B cell (primary cell): Measurements from ENCODE around the gene SHB. TPM values are rescaled to one million over a fixed set of nuclear protein-coding genes. Genes with fewer than 3 reads are reported as not detected.
"Not testable (repeated sequence)": the region's sequence is repeated elsewhere in the genome, so short reads cannot be mapped to it uniquely, and the experiment has no call there.

ENCODE experiments used
- ATAC-seq: fragments of 200-7000 bp; cut with Tn5 transposase; one replicate; pipeline ENCODE4 v1.10.0; 2021; ENCODE audit warnings: low read depth, mild to moderate bottlenecking, moderate number of reproducible peaks, moderate library complexity
- CTCF ChIA-PET: fragments of 350-600 bp; sonication (Branson Sonifier 250); formaldehyde crosslinking; loops from one replicate; lab custom pipeline; 2021; ENCODE audit warnings: antibody characterized with exemption, inconsistent platforms; lab: Charles Lee
- POLR2A ChIA-PET: fragments of 350-600 bp; sonication (Branson Sonifier 250); formaldehyde crosslinking; loops from one replicate; lab custom pipeline; 2021; ENCODE audit warnings: antibody characterized with exemption; lab: Charles Lee
- DNase-seq: peaks from one replicate; pipeline ENCODE4 v3.0.0; 2013
- H2AFZ ChIP-seq: 2 replicates; pipeline ENCODE4 v1.6.1; 2012; ENCODE audit warnings: mild to moderate bottlenecking, low read depth, low read length; ENCODE audit not compliant: insufficient read depth, poor library complexity, severe bottlenecking
- H3K27ac ChIP-seq, 2 donors: 1 replicate in 1 of 2; 2 replicates in 1 of 2; pipeline ENCODE4 v1.5.1; 2012 to 2013; ENCODE audit warnings: low read length in 2 of 2, mild to moderate bottlenecking in 2 of 2, moderate library complexity in 1 of 2
- H3K27me3 ChIP-seq, 4 experiments: fragments of 200-600 bp in 1 of 4; sonication (generic) in 1 of 4; replicated peaks in 1 of 4; 1 replicate in 2 of 4; 2 replicates in 2 of 4; pipeline versions ENCODE4 v1.6.1 to v1.7.0; 2013 to 2016; ENCODE audit warnings: low read length in 3 of 4, mild to moderate bottlenecking in 2 of 4, mixed read lengths in 1 of 4, moderate library complexity in 1 of 4; ENCODE audit not compliant: insufficient read depth in 4 of 4, control insufficient read depth in 3 of 4; ENCODE audit errors: control extremely low read depth in 1 of 4
- H3K36me3 ChIP-seq, 2 experiments: replicated peaks in 1 of 2; 1 replicate in 1 of 2; 2 replicates in 1 of 2; pipeline versions ENCODE4 v1.6.1 to v1.7.1; 2013; ENCODE audit warnings: low read length in 1 of 2; ENCODE audit not compliant: insufficient read depth in 2 of 2, control insufficient read depth in 1 of 2; ENCODE audit errors: control extremely low read depth in 1 of 2, extremely low read depth in 1 of 2
- H3K4me1 ChIP-seq, 2 donors: fragments of 200-600 bp in 1 of 2; sonication (generic) in 1 of 2; 1 replicate in 1 of 2; 2 replicates in 1 of 2; pipeline versions ENCODE4 v1.5.1 to v1.6.1; 2013 to 2017; ENCODE audit warnings: low read length in 2 of 2; ENCODE audit not compliant: control insufficient read depth in 2 of 2, insufficient read depth in 2 of 2
- H3K4me2 ChIP-seq: replicated peaks from 2 replicates; pipeline ENCODE3; 2012; ENCODE audit warnings: mild to moderate bottlenecking, low read depth, low read length; ENCODE audit not compliant: poor library complexity, severe bottlenecking
- H3K4me3 ChIP-seq, 5 experiments: fragments of 200-600 bp in 1 of 5; sonication (generic) in 1 of 5; 1 replicate in 3 of 5; 2 replicates in 2 of 5; pipeline versions ENCODE4 v1.5.1 to v1.7.0; 2011 to 2016; ENCODE audit warnings: low read length in 4 of 5, mild to moderate bottlenecking in 4 of 5, low read depth in 2 of 5, control low read depth in 1 of 5, moderate library complexity in 1 of 5; ENCODE audit not compliant: insufficient read depth in 1 of 5; ENCODE audit errors: control extremely low read depth in 1 of 5, extremely low read depth in 1 of 5
- H3K79me2 ChIP-seq: fragments of 200-600 bp; sonication (generic); one replicate; pipeline ENCODE4 v1.6.0; 2016; ENCODE audit warnings: low read length; ENCODE audit not compliant: control insufficient read depth, insufficient read depth
- H3K9ac ChIP-seq: fragments of 200-600 bp; sonication (generic); 2 replicates; pipeline ENCODE4 v1.6.1; 2017; ENCODE audit warnings: mild to moderate bottlenecking, low read length, moderate library complexity
- H3K9me3 ChIP-seq, 3 donors: one replicate each; pipeline versions ENCODE4 v1.6.1 to v1.7.1; 2013; ENCODE audit warnings: low read length in 2 of 3; ENCODE audit not compliant: control insufficient read depth in 2 of 3, insufficient read depth in 1 of 3; ENCODE audit errors: control extremely low read depth in 1 of 3
- H4K20me1 ChIP-seq: 2 replicates; pipeline ENCODE4 v1.6.0; 2012; ENCODE audit warnings: mild to moderate bottlenecking, low read length; ENCODE audit not compliant: insufficient read depth, control insufficient read depth, poor library complexity, severe bottlenecking
- H3K27ac Mint-ChIP-seq: one replicate; pipeline ENCODE4 v1.8.0; 2021; ENCODE audit warnings: mixed read lengths
- H3K27me3 Mint-ChIP-seq: one replicate; pipeline ENCODE4 v1.8.0; 2021; ENCODE audit warnings: mixed read lengths
- H3K4me1 Mint-ChIP-seq: one replicate; pipeline ENCODE4 v1.8.0; 2021; ENCODE audit warnings: mixed read lengths
- H3K4me3 Mint-ChIP-seq: one replicate; pipeline ENCODE4 v1.8.0; 2021; ENCODE audit warnings: mixed read lengths
- H3K9me3 Mint-ChIP-seq: one replicate; pipeline ENCODE4 v1.8.0; 2022; ENCODE audit warnings: mixed read lengths; ENCODE audit not compliant: insufficient read depth
- EZH2 ChIP-seq: IDR thresholded peaks from 2 replicates; pipeline ENCODE4 v1.6.1; 2012; ENCODE audit warnings: borderline replicate concordance, low read depth, mild to moderate bottlenecking, moderate library complexity, low read length; ENCODE audit not compliant: insufficient read depth, poor library complexity, severe bottlenecking
- WGBS: methylation state at CpG from one replicate; pipeline ENCODE4 v1.1.5; 2013; ENCODE audit warnings: missing lambda C conversion rate; ENCODE audit not compliant: insufficient coverage; 5-methylcytosine and 5-hydroxymethylcytosine counted together
- intact Hi-C: fragments of 100-400 bp; cut with micrococcal nuclease; formaldehyde crosslinking; loops from one replicate; pipeline ENCODE4 v1.10.0; 2022
- polyA plus RNA-seq: library from polyadenylated mRNA; depleted of rRNA; stranded (reverse); fragments of >200 nt; gene quantifications from 2 replicates; pipeline ENCODE4 v1.2.3, GENCODE V29; 2012
- total RNA-seq, 2 donors: library from RNA; stranded (reverse); fragments of 120-200 nt in 1 of 2; gene quantifications; 1 replicate in 1 of 2; 2 replicates in 1 of 2; pipeline versions ENCODE4 v1.2.3 to v1.2.4, GENCODE V29; 2013 to 2022
- TF ChIP-seq, protein P1 (sequence below): fragments of 200-600 bp; IDR thresholded peaks from one replicate; pipeline ENCODE4 v1.8.0; 2022; ENCODE audit warnings: antibody characterized with exemption, mild to moderate bottlenecking

The SHB gene
- total and polyA plus RNA-seq, 2 donors (not counting 1 experiment from before 2014, with no cell fraction given), result 0.06 to 1.9 TPM

DNA sequence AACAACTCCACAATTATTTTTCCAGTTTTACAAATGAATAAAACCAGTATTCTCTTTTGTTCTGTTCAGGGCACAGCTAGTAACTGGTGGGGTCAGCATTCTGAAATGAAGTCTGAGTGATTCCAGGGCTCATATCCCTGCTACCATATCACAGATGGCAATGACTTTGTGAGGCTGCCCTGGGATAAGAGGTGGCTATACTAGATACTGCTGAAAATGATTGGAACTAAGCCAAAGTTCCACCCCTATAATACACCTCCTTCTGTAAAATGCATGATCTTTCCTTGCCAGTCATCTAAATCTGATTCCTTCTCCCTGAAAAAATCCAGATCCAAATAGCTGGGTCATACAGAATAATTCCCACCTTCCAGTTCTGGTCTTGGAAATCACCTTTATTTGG lies 179.5 kb downstream of the SHB start:
- no peak overlapping the region for H3K27ac ChIP-seq
- Mint-ChIP-seq H3K27ac (no peak overlapping the region), H3K27me3 (no peaks in the 10 kb centered on the region), H3K4me3 (no peak overlapping the region), H3K4me1 (no peaks in the 10 kb centered on the region), H3K9me3 (peaks cover 3% of the 10 kb centered on the region)
- peaks cover 7% of the 10 kb centered on the region for H4K20me1 ChIP-seq
- no peak overlapping the region for H3K4me2 ChIP-seq
- POLR2A ChIA-PET, result no interaction called here
- CTCF ChIA-PET, result no interaction called here
- no peak overlapping the region for H2AFZ ChIP-seq
- TF ChIP-seq, protein P1, sequence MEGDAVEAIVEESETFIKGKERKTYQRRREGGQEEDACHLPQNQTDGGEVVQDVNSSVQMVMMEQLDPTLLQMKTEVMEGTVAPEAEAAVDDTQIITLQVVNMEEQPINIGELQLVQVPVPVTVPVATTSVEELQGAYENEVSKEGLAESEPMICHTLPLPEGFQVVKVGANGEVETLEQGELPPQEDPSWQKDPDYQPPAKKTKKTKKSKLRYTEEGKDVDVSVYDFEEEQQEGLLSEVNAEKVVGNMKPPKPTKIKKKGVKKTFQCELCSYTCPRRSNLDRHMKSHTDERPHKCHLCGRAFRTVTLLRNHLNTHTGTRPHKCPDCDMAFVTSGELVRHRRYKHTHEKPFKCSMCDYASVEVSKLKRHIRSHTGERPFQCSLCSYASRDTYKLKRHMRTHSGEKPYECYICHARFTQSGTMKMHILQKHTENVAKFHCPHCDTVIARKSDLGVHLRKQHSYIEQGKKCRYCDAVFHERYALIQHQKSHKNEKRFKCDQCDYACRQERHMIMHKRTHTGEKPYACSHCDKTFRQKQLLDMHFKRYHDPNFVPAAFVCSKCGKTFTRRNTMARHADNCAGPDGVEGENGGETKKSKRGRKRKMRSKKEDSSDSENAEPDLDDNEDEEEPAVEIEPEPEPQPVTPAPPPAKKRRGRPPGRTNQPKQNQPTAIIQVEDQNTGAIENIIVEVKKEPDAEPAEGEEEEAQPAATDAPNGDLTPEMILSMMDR, result no peak
- no peak for TF ChIP-seq EZH2
- H3K27me3 ChIP-seq, result no peaks in the 10 kb centered on the region
- H3K4me3 ChIP-seq, result no peak overlapping the region
- no peaks in the 10 kb centered on the region for H3K79me2 ChIP-seq
- peaks cover 0 to 3% (median 0%) of the 10 kb centered on the region in 3 donors for H3K9me3 ChIP-seq
- peaks cover 9 to 27% of the 10 kb centered on the region in 2 experiments for H3K36me3 ChIP-seq
- DNase-seq (no peak), ATAC-seq (no peak)
- H3K9ac ChIP-seq, result no peak overlapping the region
- intact Hi-C loops, result no loop called here
- no peaks in the 10 kb centered on the region for H3K4me1 ChIP-seq

DNA sequence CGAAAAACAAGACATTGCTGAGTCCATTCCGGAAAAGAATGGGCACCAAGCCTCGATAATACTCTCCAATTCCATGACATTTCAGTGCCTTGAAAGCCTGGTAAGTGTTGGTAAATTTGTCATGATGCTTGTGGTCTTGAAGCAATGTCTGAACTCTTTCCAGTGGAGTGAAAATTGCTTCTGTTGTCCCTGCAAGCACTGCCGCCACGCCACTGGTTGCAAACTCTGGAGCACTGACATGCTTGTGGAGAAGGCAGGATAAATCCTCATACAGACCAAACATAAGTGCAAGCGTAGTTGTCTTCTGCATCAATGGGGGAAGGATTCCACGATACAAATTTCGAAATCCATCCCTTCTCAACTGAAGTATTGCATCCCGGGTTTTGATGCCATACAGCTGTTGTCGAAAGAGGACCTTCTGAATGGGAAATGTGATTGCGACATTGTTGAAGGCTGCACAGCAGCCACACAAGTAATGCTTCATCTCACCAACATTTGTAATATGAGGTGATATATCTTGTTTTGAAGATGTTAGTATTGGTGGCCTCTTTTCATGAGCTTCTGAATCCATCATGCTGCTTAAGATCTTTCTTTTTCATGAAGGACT lies 180.9 kb downstream of the SHB start:
- H3K27ac Mint-ChIP-seq, intact Hi-C loops, H3K4me3 Mint-ChIP-seq, H3K4me1 Mint-ChIP-seq, H3K4me3 ChIP-seq, H3K79me2 ChIP-seq, H3K9ac ChIP-seq, H3K27ac ChIP-seq, H3K9me3 Mint-ChIP-seq, H3K27me3 ChIP-seq, H2AFZ ChIP-seq, POLR2A ChIA-PET, H3K4me1 ChIP-seq, ATAC-seq, H4K20me1 ChIP-seq, H3K27me3 Mint-ChIP-seq, DNase-seq, H3K9me3 ChIP-seq, H3K4me2 ChIP-seq, CTCF ChIA-PET: not testable (repeated sequence)
- peaks cover 3 to 15% of the 10 kb centered on the region in 2 experiments for H3K36me3 ChIP-seq
- no CpG with 5 or more reads among the region's 11 CpGs for WGBS
